ENCODE measurements around the gene FDPS.

The FDPS gene

GRCh38 chr1:155308493-155309422 is at the start of gene FDPS:
Gene FDPS (plus strand): TSS chr1:155308866. CDS start chr1:155309790, 924 bp downstream.
- peak; percentile 97 for DNase-seq (ENCODE audit: low read depth in 2 of 2)

GRCh38 chr1:155260276-155260675 is 48.4 kb upstream of the FDPS start:
- DNase-seq (ENCODE audit: low read depth in 2 of 2), result no peak

GRCh38 chr1:155261493-155261851 is 47.2 kb upstream of the FDPS start:
- no peak for DNase-seq (ENCODE audit: low read depth in 2 of 2)

- peak; percentile 87 for DNase-seq (ENCODE audit: low read depth in 2 of 2)
These were observed 46.6 kb upstream of the FDPS start, which contains the start of gene SCAMP3 for GRCh38 chr1:155261852-155262673. Gene SCAMP3 (minus strand): TSS chr1:155262360. CDS start chr1:155262151, 209 bp downstream.

GRCh38 chr1:155263067-155263466 is 45.6 kb upstream of the FDPS start:
- no peak for DNase-seq (ENCODE audit: low read depth in 2 of 2)

GRCh38 chr1:155266553-155266952 is 42.1 kb upstream of the FDPS start:
- no peak for DNase-seq (ENCODE audit: low read depth in 2 of 2)

- no peak for DNase-seq (ENCODE audit: low read depth in 2 of 2)
These were observed 41.3 kb upstream of the FDPS start for GRCh38 chr1:155267373-155267772.

- DNase-seq (ENCODE audit: low read depth in 2 of 2), result no peak
These were observed 40.0 kb upstream of the FDPS start for GRCh38 chr1:155268630-155269029.

- no peak for DNase-seq (ENCODE audit: low read depth in 2 of 2)
These were observed 39.3 kb upstream of the FDPS start for GRCh38 chr1:155269381-155269780.

GRCh38 chr1:155272466-155273342 is 36.0 kb upstream of the FDPS start:
- no peak for DNase-seq (ENCODE audit: low read depth in 2 of 2)

GRCh38 chr1:155273343-155274245 is 35.1 kb upstream of the FDPS start, which contains the start of gene CLK2:
Gene CLK2 (minus strand): TSS chr1:155273504. CDS start chr1:155270977, 2,527 bp downstream.
- DNase-seq (ENCODE audit: low read depth in 2 of 2), result peak; percentile 98

GRCh38 chr1:155277070-155277901 is 31.4 kb upstream of the FDPS start, which contains the start of gene HCN3:
Gene HCN3 (plus strand): TSS chr1:155277463. CDS start chr1:155277591, 128 bp downstream.
- peak; percentile 94 for DNase-seq (ENCODE audit: low read depth in 2 of 2)

GRCh38 chr1:155277902-155278688 is 30.6 kb upstream of the FDPS start:
- DNase-seq (ENCODE audit: low read depth in 2 of 2), result peak; percentile 57 to 68

GRCh38 chr1:155278689-155279160 is 29.9 kb upstream of the FDPS start:
- no peak for DNase-seq (ENCODE audit: low read depth in 2 of 2)

- no peak for DNase-seq (ENCODE audit: low read depth in 2 of 2)
These were observed 29.4 kb upstream of the FDPS start for GRCh38 chr1:155279268-155279667.

GRCh38 chr1:155282488-155283091 is 26.1 kb upstream of the FDPS start:
- no peak for DNase-seq (ENCODE audit: low read depth in 2 of 2)

- no peak for DNase-seq (ENCODE audit: low read depth in 2 of 2)
These were observed 24.2 kb upstream of the FDPS start for GRCh38 chr1:155284476-155284875.

GRCh38 chr1:155285063-155285462 is 23.6 kb upstream of the FDPS start:
- DNase-seq (ENCODE audit: low read depth in 2 of 2), result no peak

Data from stimulated activated CD8-positive, alpha-beta memory T cell treated with anti-CD3 and anti-CD28 coated beads, Interleukin-15, amount 100 ng/mL, for 48 hours (primary cell).